IMR-90 (cell line): ENCODE measurements around the gene FMO2. TPM values are rescaled to one million over a fixed set of nuclear protein-coding genes. Genes with fewer than 3 reads are reported as not detected.
A peak's percentile ranks its signal among the peaks of the same experiment; 100 is the strongest.

Source experiments
- ATAC-seq: fragments of 200-7000 bp; cut with Tn5 transposase; 2 replicates; pipeline ENCODE4 v1.9.1; 2020; ENCODE audit warnings: low read depth, mild to moderate bottlenecking, moderate library complexity
- BruUV-seq: library from RNA; stranded (reverse); fragments of 400-500 nt; replicated peaks from 2 replicates; lab custom pipeline; 2021; lab: Mats Ljungman, UMichigan
- CTCF ChIA-PET: fragments of 300-600 bp; formaldehyde crosslinking; extraction: SDS; loops from one replicate; lab custom pipeline; 2021; ENCODE audit warnings: antibody characterized with exemption; lab: Yijun Ruan, JAX
- POLR2A ChIA-PET: fragments of 300-600 bp; sonication (Branson Sonifier 250); formaldehyde crosslinking; loops from one replicate; lab custom pipeline; 2022; ENCODE audit warnings: antibody characterized with exemption; ENCODE audit not compliant: unreplicated experiment; lab: Charles Lee
- DNase-seq: peaks from one replicate; pipeline ENCODE4 v3.0.0; 2013
- H2AFZ ChIP-seq: replicated peaks from 2 replicates; pipeline ENCODE3; 2013; ENCODE audit warnings: low read length, mild to moderate bottlenecking; ENCODE audit not compliant: poor library complexity
- H2AK5ac ChIP-seq: 2 replicates; pipeline ENCODE4 v1.6.1; 2013; ENCODE audit warnings: low read depth, low read length, inconsistent platforms
- H2AK9ac ChIP-seq: replicated peaks from 2 replicates; pipeline ENCODE3; 2013; ENCODE audit warnings: mild to moderate bottlenecking, low read depth, low read length, moderate library complexity; ENCODE audit not compliant: poor library complexity
- H2BK120ac ChIP-seq: 2 replicates; pipeline ENCODE4 v1.6.1; 2013; ENCODE audit warnings: low read depth, low read length, inconsistent platforms
- H2BK15ac ChIP-seq: 3 replicates; pipeline ENCODE4 v1.6.1; 2013; ENCODE audit warnings: low read depth, low read length, inconsistent platforms
- H2BK20ac ChIP-seq: 2 replicates; pipeline ENCODE4 v1.6.1; 2013; ENCODE audit warnings: low read depth, mild to moderate bottlenecking, inconsistent platforms, low read length, moderate library complexity
- H2BK5ac ChIP-seq: 2 replicates; pipeline ENCODE4 v1.6.1; 2013; ENCODE audit warnings: mild to moderate bottlenecking, low read depth, low read length, inconsistent platforms; ENCODE audit not compliant: poor library complexity, severe bottlenecking
- H3K14ac ChIP-seq: replicated peaks from 2 replicates; pipeline ENCODE4 v1.6.1; 2013; ENCODE audit warnings: low read depth, low read length, inconsistent platforms
- H3K18ac ChIP-seq: 2 replicates; pipeline ENCODE4 v1.6.1; 2013; ENCODE audit warnings: low read depth, low read length, control low read depth
- H3K23ac ChIP-seq: 2 replicates; pipeline ENCODE4 v1.6.1; 2013; ENCODE audit warnings: low read depth, low read length, inconsistent platforms
- H3K27ac ChIP-seq: 2 replicates; pipeline ENCODE4 v1.5.1; 2013; ENCODE audit warnings: mild to moderate bottlenecking, control low read depth, low read length; ENCODE audit not compliant: insufficient read depth
- H3K27me3 ChIP-seq: 2 replicates; pipeline ENCODE4 v1.6.1; 2013; ENCODE audit warnings: low read length; ENCODE audit not compliant: control insufficient read depth, insufficient read depth
- H3K36me3 ChIP-seq: 2 replicates; pipeline ENCODE4 v1.6.1; 2013; ENCODE audit warnings: low read length, mixed read lengths; ENCODE audit not compliant: control insufficient read depth, insufficient read depth
- H3K4ac ChIP-seq: 2 replicates; pipeline ENCODE4 v1.6.1; 2013; ENCODE audit warnings: low read depth, low read length, inconsistent platforms
- H3K4me1 ChIP-seq: 2 replicates; pipeline ENCODE4 v1.6.1; 2013; ENCODE audit warnings: low read length, mixed read lengths; ENCODE audit not compliant: control insufficient read depth, insufficient read depth
- H3K4me2 ChIP-seq: 2 replicates; pipeline ENCODE4 v1.6.1; 2013; ENCODE audit warnings: low read depth, mild to moderate bottlenecking, control low read depth, low read length, moderate library complexity
- H3K4me3 ChIP-seq: 2 replicates; pipeline ENCODE4 v1.5.1; 2013; ENCODE audit warnings: low read depth, mild to moderate bottlenecking, control low read depth, low read length, moderate library complexity; ENCODE audit not compliant: insufficient read depth
- H3K56ac ChIP-seq: 2 replicates; pipeline ENCODE4 v1.6.1; 2013; ENCODE audit warnings: low read length, inconsistent platforms; ENCODE audit not compliant: insufficient read depth; ENCODE audit errors: extremely low read depth
- H3K79me1 ChIP-seq, 2 experiments: 2 replicates each; pipeline ENCODE4 v1.6.1; 2013; ENCODE audit warnings: low read length in 2 of 2, inconsistent platforms in 1 of 2, low read depth in 1 of 2
- H3K9ac ChIP-seq: 2 replicates; pipeline ENCODE4 v1.6.1; 2013; ENCODE audit warnings: low read depth, low read length, control low read depth
- H3K9me1 ChIP-seq: 2 replicates; pipeline ENCODE4 v1.6.1; 2013; ENCODE audit warnings: low read length, inconsistent platforms; ENCODE audit not compliant: insufficient read depth
- H3K9me3 ChIP-seq: 2 replicates; pipeline ENCODE4 v1.6.1; 2013; ENCODE audit warnings: low read length; ENCODE audit not compliant: control insufficient read depth, insufficient read depth
- H4K20me1 ChIP-seq: 2 replicates; pipeline ENCODE4 v1.6.1; 2013; ENCODE audit warnings: low read length, inconsistent platforms; ENCODE audit not compliant: insufficient read depth
- H4K5ac ChIP-seq: 2 replicates; pipeline ENCODE4 v1.6.1; 2013; ENCODE audit warnings: mild to moderate bottlenecking, low read depth, low read length, control low read depth
- H4K8ac ChIP-seq, 2 experiments: 2 replicates each; pipeline ENCODE4 v1.6.1; 2013; ENCODE audit warnings: low read depth in 2 of 2, low read length in 2 of 2, control low read depth in 1 of 2, inconsistent platforms in 1 of 2
- H4K91ac ChIP-seq: 2 replicates; pipeline ENCODE4 v1.6.1; 2013; ENCODE audit warnings: low read depth, low read length, inconsistent platforms; ENCODE audit not compliant: insufficient read depth
- CTCF ChIP-seq: conservative IDR thresholded peaks from 2 replicates; pipeline ENCODE4 v1.5.1; 2012; ENCODE audit warnings: mild to moderate bottlenecking, low read depth, low read length, improper control_type of control experiment
- POLR2A ChIP-seq: IDR thresholded peaks from 2 replicates; pipeline ENCODE4 v1.6.1; 2012; ENCODE audit warnings: mild to moderate bottlenecking, low read depth, low read length
- RAD21 ChIP-seq: IDR thresholded peaks from 2 replicates; pipeline ENCODE4 v1.6.1; 2012; ENCODE audit warnings: low read length, improper control_type of control experiment
- RFX5 ChIP-seq: IDR thresholded peaks from 2 replicates; pipeline ENCODE4 v1.8.0; 2012; ENCODE audit warnings: low read depth, mild to moderate bottlenecking, low read length, moderate library complexity
- SMC3 ChIP-seq: fragments of 150-350 bp; IDR thresholded peaks from 2 replicates; pipeline ENCODE4 v1.6.1; 2016; ENCODE audit warnings: low read depth, mild to moderate bottlenecking, antibody characterized with exemption, low read length, moderate library complexity
- USF2 ChIP-seq: fragments of 150-350 bp; IDR thresholded peaks from 2 replicates; pipeline ENCODE4 v1.6.1; 2017; ENCODE audit warnings: mild to moderate bottlenecking, antibody characterized with exemption, low read length, low read depth
- WGBS, 2 experiments: methylation state at CpG; one replicate each; pipeline versions ENCODE4 v1.1.5 to v1.1.7; 2013; ENCODE audit warnings: missing lambda C conversion rate in 2 of 2; ENCODE audit not compliant: insufficient read length in 1 of 2; ENCODE audit errors: extremely low coverage in 2 of 2; 5-methylcytosine and 5-hydroxymethylcytosine counted together
- dilution Hi-C: fragments of 300-500 bp; cut with HindIII; formaldehyde crosslinking; loops from one replicate; pipeline ENCODE4 v1.14.3; 2018; ENCODE audit warnings: low sequenced_read_pairs; ENCODE audit not compliant: unreplicated experiment
- in situ Hi-C: fragments of 300-500 bp; cut with MboI; formaldehyde crosslinking; loops from 3 replicates; pipeline ENCODE4 v1.14.3; 2019; ENCODE audit warnings: low sequenced_read_pairs, inconsistent platforms, mixed read lengths
- intact Hi-C: fragments of 100-400 bp; cut with micrococcal nuclease; formaldehyde crosslinking; loops from 2 replicates; pipeline ENCODE4 v1.10.0; 2022
- polyA plus RNA-seq, 3 experiments: library from polyadenylated mRNA; depleted of rRNA; stranded (reverse); fragments of >200 nt; gene quantifications; 2 replicates each; pipeline ENCODE4 v1.2.3, GENCODE V29; 2012; ENCODE audit warnings: low replicate concordance in 1 of 3
- total RNA-seq: library from RNA; depleted of rRNA; stranded (reverse); fragments of >200 nt; gene quantifications from 2 replicates; pipeline ENCODE4 v1.2.3, GENCODE V29; 2012

Gene FMO2
- total and polyA plus RNA-seq, 2 of the 4 experiments (the other 2 are of a cell fraction) = under 0.01 to 0.05 TPM

- H3K18ac ChIP-seq = no peak overlapping the region
- dilution Hi-C loops = no loop called here
- H3K4ac ChIP-seq = no peak overlapping the region
- DNase-seq = peak; percentile 80
- peak; percentile 93 for ATAC-seq
- H3K56ac ChIP-seq = no peak overlapping the region
- no CpG with 5 or more reads among the region's 1 CpG for WGBS, 2 experiments
- H3K27ac ChIP-seq = no peak overlapping the region
- in situ Hi-C loops = no loop called here
- H3K9me3 ChIP-seq = no peaks in the 10 kb centered on the region
- no peak overlapping the region for H2AK5ac ChIP-seq
- no peaks in the 10 kb centered on the region for H3K36me3 ChIP-seq
- H3K4me2 ChIP-seq = no peak overlapping the region
- H3K79me1 ChIP-seq = no peaks in the 10 kb centered on the region
- no peak overlapping the region for H3K23ac ChIP-seq
- H3K9me1 ChIP-seq = 0 out of 2 replicates have a peak, but pooled peaks cover 1% of the 10 kb centered on the region
- POLR2A ChIA-PET = interaction anchor here (0.6 to 1.1 kb wide), 2 partner anchors 17 to 146 kb away, joined by 4 to 5 read pairs; no protein-coding TSS in a partner anchor
- H2BK15ac ChIP-seq = no peak overlapping the region
- no peak overlapping the region for H4K8ac ChIP-seq
- no peaks in the 10 kb centered on the region for H3K27me3 ChIP-seq
- H2BK120ac ChIP-seq = no peak overlapping the region
- H4K5ac ChIP-seq = no peak overlapping the region
- H3K9ac ChIP-seq = no peak overlapping the region
- peaks cover 2% of the 10 kb centered on the region for H3K4me1 ChIP-seq
- TF ChIP-seq RFX5 (no peak), USF2 (no peak), POLR2A (no peak), SMC3 (peak; percentile 88), RAD21 (peak; percentile 99), CTCF (peak; percentile 95)
- no peak overlapping the region for H2AK9ac ChIP-seq
- H3K14ac ChIP-seq = no peak overlapping the region
- H4K91ac ChIP-seq = no peak overlapping the region
- no peak overlapping the region for H3K4me3 ChIP-seq
- intact Hi-C loops = loop anchor here (1.0 to 10.0 kb wide), 8 partner anchors 39 to 1302 kb away; partner anchors contain the start of genes FMO4, GORAB and PRRX1
- H4K20me1 ChIP-seq = no peaks in the 10 kb centered on the region
- no peak overlapping the region for H2BK5ac ChIP-seq
- H2AFZ ChIP-seq = no peak overlapping the region
- CTCF ChIA-PET = interaction anchor here (0.6 to 4.4 kb wide), 32 partner anchors 9 to 297 kb away, joined by 3 to 55 read pairs (median 4); partner anchors contain the start of genes FMO2, FMO3 and FMO4
- no TSS peak for BruUV-seq
- peak overlapping the region; percentile 71 for H2BK20ac ChIP-seq
Measured at GRCh38 chr1:171226747-171227370, 41.8 kb downstream of the FMO2 start.
